CD8-positive, alpha-beta memory T cell (primary cell): ENCODE data around the gene H3-3A. TPM values are rescaled to one million over a fixed set of nuclear protein-coding genes. Genes with fewer than 3 reads are reported as not detected.

Source experiments
- CTCF ChIA-PET: fragments of 350-600 bp; sonication (Branson Sonifier 250); formaldehyde crosslinking; loops from one replicate; lab custom pipeline; 2021; ENCODE audit warnings: antibody characterized with exemption; lab: Charles Lee
- POLR2A ChIA-PET: fragments of 350-600 bp; sonication (Branson Sonifier 250); formaldehyde crosslinking; loops from one replicate; lab custom pipeline; 2021; ENCODE audit warnings: antibody characterized with exemption; lab: Charles Lee
- DNase-seq, 5 donors: peaks; one replicate each; pipeline versions ENCODE4 v3.0.0 to v3.0.0-alpha.2; 2020 to 2022; ENCODE audit warnings: mixed read lengths in 1 of 5
- H3K27ac ChIP-seq: one replicate; pipeline ENCODE4 v1.7.0; 2013; ENCODE audit warnings: low read depth, mild to moderate bottlenecking, low read length, moderate library complexity
- H3K27me3 ChIP-seq: 2 replicates; pipeline ENCODE4 v1.7.0; 2013; ENCODE audit warnings: low read length, mild to moderate bottlenecking; ENCODE audit not compliant: insufficient read depth, poor library complexity, severe bottlenecking
- H3K36me3 ChIP-seq: 2 replicates; pipeline ENCODE4 v1.7.0; 2013; ENCODE audit warnings: mild to moderate bottlenecking, low read length, moderate library complexity; ENCODE audit not compliant: insufficient read depth
- H3K4me1 ChIP-seq: 2 replicates; pipeline ENCODE4 v1.7.0; 2013; ENCODE audit warnings: mild to moderate bottlenecking, low read length, moderate library complexity; ENCODE audit not compliant: insufficient read depth
- H3K4me3 ChIP-seq: 2 replicates; pipeline ENCODE4 v1.7.0; 2013; ENCODE audit warnings: mild to moderate bottlenecking, low read length
- H3K9me3 ChIP-seq: 2 replicates; pipeline ENCODE4 v1.7.0; 2013; ENCODE audit warnings: mild to moderate bottlenecking, low read length
- H3K27ac Mint-ChIP-seq, 8 donors: one replicate each; pipeline ENCODE4 v1.8.0; 2020 to 2021; ENCODE audit warnings: mixed read lengths in 8 of 8, mild to moderate bottlenecking in 6 of 8, inconsistent platforms in 3 of 8, moderate library complexity in 3 of 8
- H3K27me3 Mint-ChIP-seq, 2 donors: one replicate each; pipeline ENCODE4 v1.8.0; 2020 to 2021; ENCODE audit warnings: mixed read lengths in 2 of 2, mild to moderate bottlenecking in 1 of 2, moderate library complexity in 1 of 2
- H3K36me3 Mint-ChIP-seq, 3 donors: one replicate each; pipeline ENCODE4 v1.8.0; 2020 to 2021; ENCODE audit warnings: mixed read lengths in 3 of 3, inconsistent platforms in 1 of 3, mild to moderate bottlenecking in 1 of 3
- H3K4me1 Mint-ChIP-seq, 3 donors: one replicate each; pipeline ENCODE4 v1.8.0; 2020 to 2021; ENCODE audit warnings: mixed read lengths in 3 of 3, inconsistent platforms in 1 of 3, mild to moderate bottlenecking in 1 of 3
- H3K4me3 Mint-ChIP-seq, 7 donors: one replicate each; pipeline ENCODE4 v1.8.0; 2020 to 2021; ENCODE audit warnings: mixed read lengths in 7 of 7, mild to moderate bottlenecking in 6 of 7, moderate library complexity in 4 of 7, inconsistent platforms in 2 of 7
- H3K9me3 Mint-ChIP-seq, 5 donors: one replicate each; pipeline ENCODE4 v1.8.0; 2020 to 2022; ENCODE audit warnings: mixed read lengths in 5 of 5, mild to moderate bottlenecking in 3 of 5, moderate library complexity in 2 of 5, inconsistent platforms in 1 of 5
- polyA plus RNA-seq: library from polyadenylated mRNA; unstranded; fragments of 300-500 nt; fragmentation: Illumina TruSeq; gene quantifications from one replicate; pipeline ENCODE4 v1.2.3, GENCODE V29; 2021
- total RNA-seq, 2 experiments: library from RNA; stranded (reverse); gene quantifications; one replicate each; pipeline ENCODE4 v1.2.3, GENCODE V29; 2021

Gene H3-3A
- total and polyA plus RNA-seq, 3 experiments from 2014 or later = 356 to 803 (median 372) TPM

GRCh38 chr1:226108935-226109828, 46.7 kb downstream of the H3-3A start:
- Mint-ChIP-seq H3K27ac (peak overlapping the region; percentile 79 to 94 (median 90)), H3K9me3 (no peaks in the 10 kb centered on the region), H3K4me3 (peak overlapping the region; percentile 88 to 94 (median 92)), H3K4me1 (peaks cover 12 to 20% (median 13%) of the 10 kb centered on the region in 3 donors), H3K27me3 (peaks cover 0 to 6% of the 10 kb centered on the region in 2 donors), H3K36me3 (peaks cover 0 to 2% (median 0%) of the 10 kb centered on the region in 3 donors)
- CTCF ChIA-PET = interaction anchor here (1.6 to 4.2 kb wide), 5 partner anchors 11 to 44 kb away, joined by 8 to 19 read pairs (median 17); no protein-coding TSS in a partner anchor
- Histone ChIP-seq H3K4me1 (peaks cover 10% of the 10 kb centered on the region), H3K27ac (peak overlapping the region; percentile 6), H3K27me3 (no peaks in the 10 kb centered on the region), H3K9me3 (no peaks in the 10 kb centered on the region), H3K4me3 (peak overlapping the region; percentile 56), H3K36me3 (no peaks in the 10 kb centered on the region)
- no peak for DNase-seq
- POLR2A ChIA-PET = interaction anchor here (0.5 to 3.5 kb wide), 9 partner anchors 11 to 647 kb away, joined by 3 to 18 read pairs (median 4); partner anchors contain the start of genes H3-3A and SDE2

- no peaks in the 10 kb centered on the region for H3K9me3 Mint-ChIP-seq
Measured at GRCh38 chr1:226109829-226110248, 47.3 kb downstream of the H3-3A start.

GRCh38 chr1:226110249-226111097, 48.0 kb downstream of the H3-3A start:
- Mint-ChIP-seq H3K9me3 (no peaks in the 10 kb centered on the region), H3K4me1 (peaks cover 12 to 20% (median 13%) of the 10 kb centered on the region in 3 donors), H3K36me3 (peaks cover 0 to 2% (median 0%) of the 10 kb centered on the region in 3 donors), H3K27me3 (peaks cover 0 to 3% of the 10 kb centered on the region in 2 donors), H3K4me3 (peak overlapping the region; percentile 62 to 92 (median 88)), H3K27ac (peak overlapping the region in 7 of 8 donors; percentile 56 to 83 (median 66))
- Histone ChIP-seq H3K27ac (peak overlapping the region; percentile 79), H3K36me3 (no peaks in the 10 kb centered on the region), H3K27me3 (no peaks in the 10 kb centered on the region), H3K9me3 (no peaks in the 10 kb centered on the region), H3K4me1 (peaks cover 10% of the 10 kb centered on the region), H3K4me3 (peak overlapping the region; percentile 65)
- CTCF ChIA-PET = interaction anchor here (0.8 to 4.2 kb wide), 5 partner anchors 10 to 222 kb away, joined by 3 to 19 read pairs (median 7); no protein-coding TSS in a partner anchor
- POLR2A ChIA-PET = interaction anchor here (0.6 to 3.5 kb wide), 7 partner anchors 10 to 111 kb away, joined by 4 to 18 read pairs (median 5); partner anchors contain the start of genes H3-3A and SDE2
- peak; percentile 34 to 68 (median 56) for DNase-seq

More at GRCh38 chr1:226109829-226110248, 47.3 kb downstream of the H3-3A start:
- H3K27me3 Mint-ChIP-seq = peaks cover 0 to 3% of the 10 kb centered on the region in 2 donors
- Histone ChIP-seq H3K27ac (peak overlapping the region; percentile 79), H3K9me3 (no peaks in the 10 kb centered on the region), H3K4me1 (peaks cover 10% of the 10 kb centered on the region), H3K36me3 (no peaks in the 10 kb centered on the region), H3K4me3 (peak overlapping the region; percentile 56), H3K27me3 (no peaks in the 10 kb centered on the region)
- H3K27ac Mint-ChIP-seq = peak overlapping the region; percentile 79 to 94 (median 90)
- peak overlapping the region; percentile 88 to 94 (median 92) for H3K4me3 Mint-ChIP-seq
- peaks cover 0 to 2% (median 0%) of the 10 kb centered on the region in 3 donors for H3K36me3 Mint-ChIP-seq
- ChIA-PET POLR2A (interaction anchor here (0.5 to 3.5 kb wide), 9 partner anchors 11 to 646 kb away, joined by 3 to 18 read pairs (median 5); partner anchors contain the start of genes H3-3A and SDE2), CTCF (interaction anchor here (1.6 to 4.2 kb wide), 5 partner anchors 10 to 45 kb away, joined by 7 to 19 read pairs (median 17); no protein-coding TSS in a partner anchor)
- H3K4me1 Mint-ChIP-seq = peaks cover 12 to 20% (median 13%) of the 10 kb centered on the region in 3 donors
- DNase-seq = peak; percentile 64 to 81 (median 73)

- Mint-ChIP-seq H3K4me1 (peaks cover 12 to 20% (median 13%) of the 10 kb centered on the region in 3 donors), H3K36me3 (peaks cover 0 to 2% (median 0%) of the 10 kb centered on the region in 3 donors), H3K4me3 (peak overlapping the region; percentile 62 to 89 (median 80)), H3K9me3 (no peaks in the 10 kb centered on the region), H3K27me3 (peaks cover 0 to 3% of the 10 kb centered on the region in 2 donors), H3K27ac (peak overlapping the region; percentile 39 to 83 (median 65))
- peak overlapping the region; percentile 79 for H3K27ac ChIP-seq
- peaks cover 10% of the 10 kb centered on the region for H3K4me1 ChIP-seq
- H3K27me3 ChIP-seq = no peaks in the 10 kb centered on the region
- no peaks in the 10 kb centered on the region for H3K36me3 ChIP-seq
- POLR2A ChIA-PET = interaction anchor here (0.8 to 3.5 kb wide), 7 partner anchors 9 to 112 kb away, joined by 5 to 18 read pairs (median 5); partner anchors contain the start of genes H3-3A and SDE2
- H3K9me3 ChIP-seq = no peaks in the 10 kb centered on the region
- CTCF ChIA-PET = interaction anchor here (0.8 to 4.2 kb wide), 6 partner anchors 9 to 222 kb away, joined by 3 to 19 read pairs (median 6); no protein-coding TSS in a partner anchor
- DNase-seq = no peak
- peak overlapping the region; percentile 65 for H3K4me3 ChIP-seq
Measured at GRCh38 chr1:226111098-226111882, 48.8 kb downstream of the H3-3A start.

- ChIA-PET CTCF (interaction anchor here (1.0 to 4.2 kb wide), 4 partner anchors 8 to 45 kb away, joined by 4 to 19 read pairs (median 6); no protein-coding TSS in a partner anchor), POLR2A (interaction anchor here (1.1 to 2.9 kb wide), 3 partner anchors 11 to 112 kb away, joined by 5 to 17 read pairs (median 5); partner anchors contain the start of genes H3-3A and SDE2)
- no peaks in the 10 kb centered on the region for H3K9me3 Mint-ChIP-seq
- peak overlapping the region in 6 of 7 donors; percentile 55 to 88 (median 80) for H3K4me3 Mint-ChIP-seq
- no peak for DNase-seq
- H3K4me1 ChIP-seq = peaks cover 10% of the 10 kb centered on the region
- H3K27me3 ChIP-seq = no peaks in the 10 kb centered on the region
- H3K27me3 Mint-ChIP-seq = peaks cover 0 to 3% of the 10 kb centered on the region in 2 donors
- H3K4me1 Mint-ChIP-seq = peaks cover 12 to 20% (median 13%) of the 10 kb centered on the region in 3 donors
- no peaks in the 10 kb centered on the region for H3K9me3 ChIP-seq
- H3K27ac ChIP-seq = no peak overlapping the region
- peaks cover 0 to 2% (median 0%) of the 10 kb centered on the region in 3 donors for H3K36me3 Mint-ChIP-seq
- H3K36me3 ChIP-seq = no peaks in the 10 kb centered on the region
- H3K4me3 ChIP-seq = no peak overlapping the region
- H3K27ac Mint-ChIP-seq = peak overlapping the region in 4 of 8 donors; percentile 63 to 83 (median 69)
Measured at GRCh38 chr1:226111883-226112261, 49.4 kb downstream of the H3-3A start.

- Mint-ChIP-seq H3K4me3 (peak overlapping the region in 4 of 7 donors; percentile 48 to 88 (median 54)), H3K27me3 (peaks cover 0 to 3% of the 10 kb centered on the region in 2 donors), H3K27ac (peak overlapping the region in 3 of 8 donors; percentile 7 to 83 (median 45)), H3K36me3 (peaks cover 0 to 2% (median 0%) of the 10 kb centered on the region in 3 donors), H3K9me3 (no peaks in the 10 kb centered on the region), H3K4me1 (peaks cover 12 to 20% (median 13%) of the 10 kb centered on the region in 3 donors)
- DNase-seq = no peak
- Histone ChIP-seq H3K27ac (no peak overlapping the region), H3K36me3 (no peaks in the 10 kb centered on the region), H3K4me1 (peaks cover 10% of the 10 kb centered on the region), H3K9me3 (no peaks in the 10 kb centered on the region), H3K27me3 (no peaks in the 10 kb centered on the region), H3K4me3 (no peak overlapping the region)
- CTCF ChIA-PET = interaction anchor here (1.0 kb wide), 1 partner anchor 13 kb away, joined by 4 read pairs; no protein-coding TSS in a partner anchor
- POLR2A ChIA-PET = interaction anchor here (1.1 kb wide), 1 partner anchor 113 kb away, joined by 5 read pairs; the partner anchor contains the start of gene SDE2
Measured at GRCh38 chr1:226112626-226113025, 50.1 kb downstream of the H3-3A start.
